ENCODE data around the gene PHETA1.
"Not testable (repeated sequence)": the region's sequence is repeated elsewhere in the genome, so short reads cannot be mapped to it uniquely, and the experiment has no call there.

GRCh38 chr12:111373231-111373630, 4.3 kb upstream of the PHETA1 start:
- TF ChIP-seq, protein P1, sequence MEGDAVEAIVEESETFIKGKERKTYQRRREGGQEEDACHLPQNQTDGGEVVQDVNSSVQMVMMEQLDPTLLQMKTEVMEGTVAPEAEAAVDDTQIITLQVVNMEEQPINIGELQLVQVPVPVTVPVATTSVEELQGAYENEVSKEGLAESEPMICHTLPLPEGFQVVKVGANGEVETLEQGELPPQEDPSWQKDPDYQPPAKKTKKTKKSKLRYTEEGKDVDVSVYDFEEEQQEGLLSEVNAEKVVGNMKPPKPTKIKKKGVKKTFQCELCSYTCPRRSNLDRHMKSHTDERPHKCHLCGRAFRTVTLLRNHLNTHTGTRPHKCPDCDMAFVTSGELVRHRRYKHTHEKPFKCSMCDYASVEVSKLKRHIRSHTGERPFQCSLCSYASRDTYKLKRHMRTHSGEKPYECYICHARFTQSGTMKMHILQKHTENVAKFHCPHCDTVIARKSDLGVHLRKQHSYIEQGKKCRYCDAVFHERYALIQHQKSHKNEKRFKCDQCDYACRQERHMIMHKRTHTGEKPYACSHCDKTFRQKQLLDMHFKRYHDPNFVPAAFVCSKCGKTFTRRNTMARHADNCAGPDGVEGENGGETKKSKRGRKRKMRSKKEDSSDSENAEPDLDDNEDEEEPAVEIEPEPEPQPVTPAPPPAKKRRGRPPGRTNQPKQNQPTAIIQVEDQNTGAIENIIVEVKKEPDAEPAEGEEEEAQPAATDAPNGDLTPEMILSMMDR (IDR thresholded peaks at IDR 0.05; ENCODE audit: low read depth, low read length): not testable (repeated sequence)
- TF ChIP-seq EZH2phosphoT487 (IDR thresholded peaks at IDR 0.05; ENCODE audit: low read depth): not testable (repeated sequence)
